ENCODE measurements around the gene TAS2R38.

TAS2R38 gene

GRCh38 chr7:141976524-141977245, 3.1 kb upstream of the TAS2R38 start:
- no peak for DNase-seq (ENCODE audit: low read depth in 1 of 2, low spot score in 1 of 2)
- Histone ChIP-seq H3K27ac (replicated peaks) (no peak overlapping the region), H3K27me3 (ENCODE audit: insufficient read depth, poor library complexity, severe bottlenecking) (no peaks in the 10 kb centered on the region), H3K4me3 (replicated peaks; ENCODE audit: insufficient read depth, low read length) (no peak overlapping the region)
- TF ChIP-seq POLR2AphosphoS5 (IDR thresholded peaks at IDR 0.05; ENCODE audit: low read depth) (no peak), GABPA (IDR thresholded peaks at IDR 0.05; ENCODE audit: low read depth) (no peak), CTCF (IDR thresholded peaks at IDR 0.05; ENCODE audit: insufficient read depth, low read length) (no peak), SPI1 (IDR thresholded peaks at IDR 0.05; ENCODE audit: borderline replicate concordance, low read depth) (no peak)

- peak overlapping the region; percentile 46 for H3K27ac ChIP-seq (replicated peaks)
- DNase-seq (ENCODE audit: low read depth in 1 of 2, low spot score in 1 of 2) = peak; percentile 66 to 87
- H3K4me3 ChIP-seq (replicated peaks; ENCODE audit: insufficient read depth, low read length) = peak overlapping the region; percentile 29
- H3K27me3 ChIP-seq (ENCODE audit: insufficient read depth, poor library complexity, severe bottlenecking) = no peaks in the 10 kb centered on the region
- TF ChIP-seq CTCF (IDR thresholded peaks at IDR 0.05; ENCODE audit: insufficient read depth, low read length) (peak; percentile 87), GABPA (IDR thresholded peaks at IDR 0.05; ENCODE audit: low read depth) (no peak)
These were observed 2.4 kb upstream of the TAS2R38 start for GRCh38 chr7:141975806-141976523.

GRCh38 chr7:141974831-141975230, 1.3 kb upstream of the TAS2R38 start:
- Histone ChIP-seq H3K4me3 (replicated peaks; ENCODE audit: insufficient read depth, low read length) (no peak overlapping the region), H3K27me3 (ENCODE audit: insufficient read depth, poor library complexity, severe bottlenecking) (no peaks in the 10 kb centered on the region), H3K27ac (replicated peaks) (0 out of 2 replicates have a peak overlapping the region, but pooled peaks have one; percentile 14)
- DNase-seq (ENCODE audit: low read depth in 1 of 2, low spot score in 1 of 2) = peak in 1 of 2 experiments; percentile 59
- TF ChIP-seq CTCF (IDR thresholded peaks at IDR 0.05; ENCODE audit: insufficient read depth, low read length) = peak; percentile 18
- no peak for TF ChIP-seq REST (IDR thresholded peaks at IDR 0.05; ENCODE audit: insufficient replicate concordance, low read depth)

GRCh38 chr7:141960687-141961422, 12.7 kb downstream of the TAS2R38 start:
- DNase-seq (ENCODE audit: low read depth in 1 of 2, low spot score in 1 of 2) = peak; percentile 73 to 80

More at GRCh38 chr7:141960687-141961422, 12.7 kb downstream of the TAS2R38 start:
- Histone ChIP-seq H3K27ac (replicated peaks) (peak overlapping the region; percentile 87), H3K4me3 (replicated peaks; ENCODE audit: insufficient read depth, low read length) (no peak overlapping the region; the same call in 1 of the 2 replicates), H3K27me3 (ENCODE audit: insufficient read depth, poor library complexity, severe bottlenecking) (no peaks in the 10 kb centered on the region)
- TF ChIP-seq POLR2AphosphoS5 (IDR thresholded peaks at IDR 0.05; ENCODE audit: low read depth) (no peak), REST (IDR thresholded peaks at IDR 0.05; ENCODE audit: insufficient replicate concordance, low read depth) (no peak), GABPA (IDR thresholded peaks at IDR 0.05; ENCODE audit: low read depth) (no peak), SPI1 (IDR thresholded peaks at IDR 0.05; ENCODE audit: borderline replicate concordance, low read depth) (peak; percentile 91)
